GM12878 (cell line): Measurements from ENCODE around the gene PXMP2.

Experiments used
- BACH1 ChIP-seq: fragments of 450-650 bp; IDR thresholded peaks from 2 replicates; pipeline ENCODE4 v1.6.1; 2017; ENCODE audit warnings: mild to moderate bottlenecking, borderline replicate concordance
- BRCA1 ChIP-seq: IDR thresholded peaks from 2 replicates; pipeline ENCODE4 v1.6.1; 2011; ENCODE audit warnings: low read depth, low read length, improper control_type of control experiment
- CHD2 ChIP-seq: IDR thresholded peaks from 2 replicates; pipeline ENCODE4 v1.6.1; 2011; ENCODE audit warnings: low read depth, low read length, improper control_type of control experiment, borderline replicate concordance
- IKZF2 ChIP-seq, 2 experiments: fragments of 450-650 bp; IDR thresholded peaks; 2 replicates each; pipeline ENCODE4 v1.6.1; 2017; ENCODE audit warnings: mild to moderate bottlenecking in 2 of 2, moderate library complexity in 2 of 2
- KAT2A ChIP-seq: conservative IDR thresholded peaks from 2 replicates; pipeline ENCODE4 v1.6.1; 2011; ENCODE audit warnings: low read depth, low read length; ENCODE audit not compliant: control insufficient read depth
- POLR2A ChIP-seq: IDR thresholded peaks from 2 replicates; pipeline ENCODE4 v1.6.1; 2011; ENCODE audit warnings: low read depth, mild to moderate bottlenecking, low read length
- REST ChIP-seq: IDR thresholded peaks from 2 replicates; pipeline ENCODE4 v1.6.1; 2012; ENCODE audit warnings: mild to moderate bottlenecking, low read depth, low read length
- TBL1XR1 ChIP-seq: IDR thresholded peaks from 2 replicates; pipeline ENCODE4 v1.6.1; 2012; ENCODE audit warnings: low read depth, low read length, improper control_type of control experiment
- ZZZ3 ChIP-seq: IDR thresholded peaks from 2 replicates; pipeline ENCODE4 v1.6.1; 2011; ENCODE audit warnings: low read depth; ENCODE audit not compliant: control insufficient read depth, insufficient read length
- TF ChIP-seq, protein P1 (sequence below), 3 experiments: IDR thresholded peaks in 2 of 3; conservative IDR thresholded peaks in 1 of 3; 2 replicates each; pipeline ENCODE4 v1.5.1; 2011; ENCODE audit warnings: low read depth in 3 of 3, low read length in 3 of 3, mild to moderate bottlenecking in 3 of 3, control low read depth in 2 of 3, moderate library complexity in 2 of 3, inconsistent platforms in 1 of 3, mixed read lengths in 1 of 3; ENCODE audit not compliant: control insufficient read depth in 2 of 3, insufficient read depth in 1 of 3; ENCODE audit errors: extremely low read depth in 1 of 3

DNA sequence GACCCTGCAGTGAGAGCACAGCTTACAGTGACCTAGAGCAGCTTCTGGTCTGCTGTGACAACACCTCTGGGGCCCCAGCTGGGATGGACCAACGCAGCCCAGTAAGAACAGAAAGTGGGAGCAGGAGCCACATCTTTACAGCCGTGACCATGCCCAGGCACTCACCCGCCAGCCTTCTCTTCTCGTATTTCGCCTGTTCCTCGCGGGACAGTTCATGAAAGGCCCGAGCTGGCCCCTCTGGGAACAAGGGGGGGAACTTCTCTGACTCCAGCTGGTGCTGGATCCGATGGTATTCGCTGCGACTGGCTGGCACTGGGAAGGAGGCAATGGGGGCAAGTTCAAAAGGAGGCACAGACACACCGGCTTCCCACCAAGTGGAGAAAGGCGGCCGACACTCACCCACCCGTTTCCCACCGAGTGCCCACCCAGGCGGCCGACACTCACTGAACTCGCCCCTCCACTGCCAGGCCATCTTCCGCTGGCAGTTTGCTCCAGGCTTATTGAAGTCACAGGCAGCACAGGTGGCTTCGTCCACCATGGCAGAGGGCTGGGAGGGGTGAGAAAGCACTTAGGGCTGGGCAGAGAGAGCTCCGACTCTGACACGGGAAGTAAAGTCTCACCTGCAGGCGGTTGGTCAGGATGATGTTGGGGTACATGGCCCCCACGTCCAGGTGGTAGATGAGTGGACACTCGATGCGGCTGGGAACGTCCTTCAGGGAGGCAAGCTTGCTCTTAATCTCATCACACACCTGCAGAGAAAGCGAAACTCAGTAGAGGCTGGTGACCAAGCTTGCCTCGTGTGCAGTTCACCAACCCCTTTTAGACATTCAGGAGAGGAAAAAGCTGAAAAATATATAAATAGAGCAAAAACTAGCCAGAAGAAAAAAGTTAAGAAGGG is 18.9 kb upstream of the PXMP2 start:
- TF ChIP-seq TBL1XR1 = no peak
- no peak for TF ChIP-seq ZZZ3
- TF ChIP-seq, protein P1, sequence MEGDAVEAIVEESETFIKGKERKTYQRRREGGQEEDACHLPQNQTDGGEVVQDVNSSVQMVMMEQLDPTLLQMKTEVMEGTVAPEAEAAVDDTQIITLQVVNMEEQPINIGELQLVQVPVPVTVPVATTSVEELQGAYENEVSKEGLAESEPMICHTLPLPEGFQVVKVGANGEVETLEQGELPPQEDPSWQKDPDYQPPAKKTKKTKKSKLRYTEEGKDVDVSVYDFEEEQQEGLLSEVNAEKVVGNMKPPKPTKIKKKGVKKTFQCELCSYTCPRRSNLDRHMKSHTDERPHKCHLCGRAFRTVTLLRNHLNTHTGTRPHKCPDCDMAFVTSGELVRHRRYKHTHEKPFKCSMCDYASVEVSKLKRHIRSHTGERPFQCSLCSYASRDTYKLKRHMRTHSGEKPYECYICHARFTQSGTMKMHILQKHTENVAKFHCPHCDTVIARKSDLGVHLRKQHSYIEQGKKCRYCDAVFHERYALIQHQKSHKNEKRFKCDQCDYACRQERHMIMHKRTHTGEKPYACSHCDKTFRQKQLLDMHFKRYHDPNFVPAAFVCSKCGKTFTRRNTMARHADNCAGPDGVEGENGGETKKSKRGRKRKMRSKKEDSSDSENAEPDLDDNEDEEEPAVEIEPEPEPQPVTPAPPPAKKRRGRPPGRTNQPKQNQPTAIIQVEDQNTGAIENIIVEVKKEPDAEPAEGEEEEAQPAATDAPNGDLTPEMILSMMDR (IDR thresholded peaks at IDR 0.05 in 2 of 3, conservative IDR thresholded peaks at IDR 0.05 in 1 of 3; ENCODE audit: control insufficient read depth in 2 of 3, extremely low read depth in 1 of 3, insufficient read depth in 1 of 3, low read depth in 3 of 3, low read length in 3 of 3) = no peak
- TF ChIP-seq IKZF2 (IDR thresholded peaks at IDR 0.05) = no peak
- TF ChIP-seq KAT2A = no peak
- TF ChIP-seq BRCA1 = no peak
- TF ChIP-seq POLR2A = no peak
- no peak for TF ChIP-seq REST
- TF ChIP-seq BACH1 = no peak
- TF ChIP-seq CHD2 = no peak
